Stomach (tissue), 4 donors: Measurements from ENCODE around the gene TH.

Source experiments
- EP300 ChIP-seq: sonication (generic); formaldehyde crosslinking; IDR thresholded peaks from one replicate; pipeline ENCODE4 v1.6.1; 2017; ENCODE audit warnings: antibody characterized with exemption
- POLR2A ChIP-seq, 4 donors: fragments of 450-650 bp; IDR thresholded peaks; one replicate each; pipeline ENCODE4 v1.6.1; 2016; ENCODE audit warnings: antibody characterized with exemption in 4 of 4, control low read depth in 2 of 4, mild to moderate bottlenecking in 1 of 4, moderate library complexity in 1 of 4
- POLR2AphosphoS5 ChIP-seq, 3 donors: sonication (generic); formaldehyde crosslinking; IDR thresholded peaks; one replicate each; pipeline ENCODE4 v1.6.1; 2016; ENCODE audit warnings: antibody characterized with exemption in 3 of 3
- TF ChIP-seq, protein P1 (sequence below), 7 experiments: fragments of 450-650 bp in 4 of 7; fragments of 200-600 bp in 3 of 7; sonication (generic) in 3 of 7; IDR thresholded peaks; one replicate each; pipeline ENCODE4 v1.5.1; 2016 to 2019; ENCODE audit warnings: antibody characterized with exemption in 7 of 7, control low read depth in 2 of 7, mild to moderate bottlenecking in 1 of 7

DNA sequence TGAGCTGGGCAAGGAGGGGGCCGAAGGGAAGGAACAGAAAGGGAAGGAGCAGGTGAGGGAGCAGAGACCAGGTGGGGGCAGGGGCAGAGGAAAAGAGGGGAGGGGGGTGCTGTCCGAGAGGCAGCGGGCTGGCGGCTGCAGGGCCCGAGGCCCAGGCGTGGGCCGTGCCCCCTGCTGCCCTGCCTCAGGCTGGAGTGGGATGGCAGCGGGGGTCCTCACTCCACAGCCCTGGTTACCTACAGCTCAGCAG is 34.7 kb downstream of the TH start:
- TF ChIP-seq POLR2AphosphoS5 (IDR thresholded peaks at IDR 0.05) (no peak), EP300 (no peak), POLR2A (IDR thresholded peaks at IDR 0.05) (no peak)
- TF ChIP-seq, protein P1, sequence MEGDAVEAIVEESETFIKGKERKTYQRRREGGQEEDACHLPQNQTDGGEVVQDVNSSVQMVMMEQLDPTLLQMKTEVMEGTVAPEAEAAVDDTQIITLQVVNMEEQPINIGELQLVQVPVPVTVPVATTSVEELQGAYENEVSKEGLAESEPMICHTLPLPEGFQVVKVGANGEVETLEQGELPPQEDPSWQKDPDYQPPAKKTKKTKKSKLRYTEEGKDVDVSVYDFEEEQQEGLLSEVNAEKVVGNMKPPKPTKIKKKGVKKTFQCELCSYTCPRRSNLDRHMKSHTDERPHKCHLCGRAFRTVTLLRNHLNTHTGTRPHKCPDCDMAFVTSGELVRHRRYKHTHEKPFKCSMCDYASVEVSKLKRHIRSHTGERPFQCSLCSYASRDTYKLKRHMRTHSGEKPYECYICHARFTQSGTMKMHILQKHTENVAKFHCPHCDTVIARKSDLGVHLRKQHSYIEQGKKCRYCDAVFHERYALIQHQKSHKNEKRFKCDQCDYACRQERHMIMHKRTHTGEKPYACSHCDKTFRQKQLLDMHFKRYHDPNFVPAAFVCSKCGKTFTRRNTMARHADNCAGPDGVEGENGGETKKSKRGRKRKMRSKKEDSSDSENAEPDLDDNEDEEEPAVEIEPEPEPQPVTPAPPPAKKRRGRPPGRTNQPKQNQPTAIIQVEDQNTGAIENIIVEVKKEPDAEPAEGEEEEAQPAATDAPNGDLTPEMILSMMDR (IDR thresholded peaks at IDR 0.05) = no peak
